NCI-H510A (cell line): ENCODE results near the gene IMPA2.
"Not testable (repeated sequence)": the region's sequence is repeated elsewhere in the genome, so short reads cannot be mapped to it uniquely, and the experiment has no call there.

ENCODE experiments used
- DNase-seq: peaks from one replicate; lab custom pipeline; 2025; lab: John Stamatoyannopoulos, UW

The IMPA2 gene

DNA sequence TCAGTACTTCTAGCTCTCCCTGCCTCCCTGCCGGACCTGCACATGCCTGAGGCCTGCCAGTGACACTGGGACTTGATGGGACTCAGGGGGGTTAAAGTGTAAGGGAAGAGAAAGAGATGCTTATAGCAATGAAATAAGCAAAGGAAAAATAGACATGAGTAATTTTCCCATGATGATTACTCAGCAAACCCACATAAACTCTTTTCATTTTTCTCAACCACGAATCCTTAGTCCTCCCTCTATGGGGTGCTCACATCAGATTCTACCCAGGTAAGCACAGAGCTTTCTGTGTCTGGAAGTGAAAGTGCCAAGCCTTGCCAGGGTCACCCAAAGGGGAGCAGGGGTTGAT, 67.5 kb downstream of the IMPA2 start:
- no peak for DNase-seq

DNA sequence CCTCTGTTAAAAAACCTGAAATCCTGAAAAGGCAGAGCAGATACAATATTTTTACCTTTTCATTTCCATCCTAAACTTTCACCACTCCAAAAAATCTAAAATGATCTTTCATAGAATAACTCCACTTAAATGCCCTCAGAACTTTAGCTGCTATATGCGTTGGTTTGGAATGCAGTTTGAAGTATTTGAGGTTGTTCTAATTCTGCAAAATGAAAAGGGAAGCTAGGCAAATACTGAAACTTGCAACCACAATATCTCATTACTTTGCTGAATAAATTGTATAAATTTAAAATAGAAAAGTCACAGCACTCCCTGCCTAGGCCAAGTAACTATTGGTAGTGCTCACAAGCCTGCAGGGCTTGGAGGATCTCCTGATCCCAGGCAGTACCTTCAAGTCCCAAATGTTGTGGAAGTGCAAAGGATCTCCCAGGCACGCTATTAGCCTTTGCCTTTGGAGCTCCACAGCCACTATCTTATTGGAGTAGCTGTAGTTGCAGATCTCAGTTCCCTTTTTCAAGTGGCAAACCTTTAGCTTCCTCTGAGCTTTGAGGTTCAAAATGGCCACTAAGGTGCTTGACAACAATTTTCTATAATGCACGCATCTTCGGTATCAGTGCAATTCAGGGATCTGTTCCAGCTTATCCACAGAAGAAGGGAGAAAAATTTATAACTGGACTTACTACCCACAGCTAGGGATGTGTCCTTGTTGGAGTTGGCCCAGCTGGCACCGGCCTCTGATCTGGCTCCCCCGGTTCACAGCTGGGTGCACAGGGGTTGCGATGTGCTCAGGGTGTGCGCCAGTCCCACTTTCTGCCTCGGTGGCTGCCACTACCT, 68.9 kb downstream of the IMPA2 start:
- DNase-seq, result no peak

DNA sequence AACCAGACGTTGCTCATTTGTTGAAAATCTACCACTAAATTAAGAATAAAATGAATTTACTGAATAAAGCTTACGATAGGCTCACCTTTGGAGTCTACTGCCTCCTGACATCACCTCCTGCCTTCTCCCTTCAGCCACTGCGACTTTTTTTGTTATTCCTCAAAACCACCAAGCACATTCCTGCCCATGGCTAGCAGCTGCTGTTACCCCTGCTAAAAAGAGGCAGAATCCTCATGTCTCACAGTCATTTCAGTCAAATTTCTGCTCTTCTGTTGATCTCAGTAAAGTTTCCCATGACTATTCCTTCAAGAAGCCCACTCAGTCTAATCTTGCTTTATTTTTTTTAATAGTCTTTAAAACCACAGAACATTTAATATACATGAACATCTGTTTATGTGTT, 71.6 kb downstream of the IMPA2 start:
- DNase-seq, result no peak

DNA sequence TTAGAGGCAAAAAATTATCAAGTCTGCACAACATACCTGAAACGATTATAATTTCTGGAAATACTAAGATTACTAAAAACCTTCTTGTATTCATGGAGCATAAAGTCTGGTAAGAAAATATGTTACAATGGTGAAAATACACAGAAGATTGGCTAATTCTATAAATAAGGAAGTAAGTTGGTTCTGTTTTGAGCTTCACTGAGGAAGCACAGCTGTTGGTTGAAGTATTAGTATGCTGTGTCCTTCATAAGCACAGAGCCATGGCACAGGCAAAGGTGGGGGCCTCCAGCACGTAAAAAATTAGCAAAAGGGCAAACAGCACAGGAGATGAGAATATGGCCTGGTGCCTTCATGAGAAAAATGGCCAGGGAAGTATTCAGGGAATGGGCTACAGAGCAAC, 72.0 kb downstream of the IMPA2 start:
- DNase-seq, result no peak

DNA sequence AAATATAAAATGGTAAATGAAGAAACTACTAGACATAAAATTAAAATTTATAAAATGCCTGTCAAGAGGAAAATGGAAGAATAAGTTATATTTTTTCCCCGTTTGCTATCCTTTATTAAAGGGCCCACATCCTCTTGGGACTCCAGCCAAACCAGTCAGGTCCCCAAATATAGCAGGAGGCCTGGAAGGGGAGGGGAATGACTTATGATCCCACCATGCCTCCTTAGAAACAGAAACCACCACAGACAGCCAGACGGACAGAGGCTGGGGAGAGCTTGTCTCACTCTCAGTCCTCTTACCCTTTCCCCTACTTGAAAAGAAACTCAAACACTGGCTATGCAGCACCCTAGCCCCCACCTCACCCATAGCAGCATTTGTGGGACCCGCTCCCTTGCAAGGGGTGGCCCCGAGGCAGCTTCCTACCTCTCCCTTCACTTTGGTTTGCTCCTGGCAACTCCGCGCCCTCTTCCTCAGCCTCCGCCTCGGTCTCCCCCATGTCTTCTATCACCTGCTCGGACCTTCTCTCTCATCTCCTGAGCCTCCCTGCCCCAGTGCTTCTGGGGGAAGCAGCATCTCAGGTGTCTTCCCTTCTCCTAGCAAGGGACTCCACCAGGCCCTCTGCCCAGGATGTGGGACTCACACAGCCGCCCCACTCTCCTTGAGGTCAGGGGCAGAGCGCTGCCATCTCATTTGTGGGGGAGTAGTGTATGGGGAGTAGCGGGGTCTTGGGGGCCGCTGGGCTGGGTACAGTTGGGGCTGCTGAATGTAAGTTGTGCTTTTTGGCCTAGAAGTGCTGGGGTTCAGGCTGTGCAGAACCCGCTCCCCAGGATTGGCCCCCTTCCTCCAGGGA, 75.0 kb downstream of the IMPA2 start:
- no peak for DNase-seq

DNA sequence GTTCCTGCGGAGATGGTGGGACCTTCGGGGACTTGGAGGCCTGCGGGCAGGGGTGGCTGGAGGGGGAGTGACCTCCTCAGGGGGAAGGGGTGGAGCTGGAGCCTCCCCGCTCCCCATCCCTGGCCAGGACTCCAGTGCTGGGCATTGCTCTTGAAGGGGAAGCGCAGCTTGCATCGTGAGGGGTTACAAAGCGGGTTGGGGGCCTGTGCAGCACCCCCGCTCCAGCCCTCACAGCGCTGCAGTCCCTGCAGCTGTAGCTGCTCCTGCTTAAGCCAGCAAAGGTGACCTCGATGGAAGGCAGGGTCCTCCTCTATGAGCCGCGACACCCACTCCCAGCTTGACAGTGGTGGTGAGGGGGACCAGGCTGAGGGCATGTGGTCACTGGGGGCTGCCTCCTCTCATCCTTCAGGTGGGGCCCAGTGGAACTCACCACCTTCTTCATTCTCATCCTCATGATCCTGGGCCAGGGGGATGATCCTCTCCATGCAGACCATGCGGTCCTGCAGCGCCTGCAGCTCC, 75.6 kb downstream of the IMPA2 start:
- no peak for DNase-seq

DNA sequence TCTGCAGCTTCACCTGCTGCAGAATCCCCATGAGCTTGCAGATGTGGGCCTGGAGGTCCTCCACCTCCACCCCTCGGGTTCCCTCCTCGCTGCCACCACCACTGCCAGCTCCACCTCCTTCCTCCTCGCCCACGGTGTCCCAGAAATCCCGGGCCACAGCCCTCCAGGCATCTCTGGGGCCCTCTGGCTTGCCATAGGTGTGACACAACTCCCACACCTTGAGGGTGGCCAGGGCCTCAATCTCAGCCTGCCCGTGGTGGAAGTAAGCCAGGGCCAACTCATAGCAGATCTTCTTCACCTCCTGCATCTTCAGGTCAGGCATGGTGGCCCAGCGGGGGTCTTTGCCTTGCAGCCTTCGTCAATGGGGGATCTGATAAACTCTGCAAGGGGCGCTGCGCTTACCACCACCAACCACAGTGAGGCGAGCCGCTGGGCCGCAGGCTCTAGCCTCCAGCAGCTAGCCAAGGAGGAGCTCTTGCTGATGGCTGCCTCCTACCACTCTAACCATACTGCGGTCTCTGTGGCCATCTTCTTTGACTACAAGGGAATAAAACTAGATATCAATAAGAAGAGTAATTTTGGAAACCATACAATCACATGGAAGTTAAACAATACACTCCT, 76.2 kb downstream of the IMPA2 start:
- no peak for DNase-seq

DNA sequence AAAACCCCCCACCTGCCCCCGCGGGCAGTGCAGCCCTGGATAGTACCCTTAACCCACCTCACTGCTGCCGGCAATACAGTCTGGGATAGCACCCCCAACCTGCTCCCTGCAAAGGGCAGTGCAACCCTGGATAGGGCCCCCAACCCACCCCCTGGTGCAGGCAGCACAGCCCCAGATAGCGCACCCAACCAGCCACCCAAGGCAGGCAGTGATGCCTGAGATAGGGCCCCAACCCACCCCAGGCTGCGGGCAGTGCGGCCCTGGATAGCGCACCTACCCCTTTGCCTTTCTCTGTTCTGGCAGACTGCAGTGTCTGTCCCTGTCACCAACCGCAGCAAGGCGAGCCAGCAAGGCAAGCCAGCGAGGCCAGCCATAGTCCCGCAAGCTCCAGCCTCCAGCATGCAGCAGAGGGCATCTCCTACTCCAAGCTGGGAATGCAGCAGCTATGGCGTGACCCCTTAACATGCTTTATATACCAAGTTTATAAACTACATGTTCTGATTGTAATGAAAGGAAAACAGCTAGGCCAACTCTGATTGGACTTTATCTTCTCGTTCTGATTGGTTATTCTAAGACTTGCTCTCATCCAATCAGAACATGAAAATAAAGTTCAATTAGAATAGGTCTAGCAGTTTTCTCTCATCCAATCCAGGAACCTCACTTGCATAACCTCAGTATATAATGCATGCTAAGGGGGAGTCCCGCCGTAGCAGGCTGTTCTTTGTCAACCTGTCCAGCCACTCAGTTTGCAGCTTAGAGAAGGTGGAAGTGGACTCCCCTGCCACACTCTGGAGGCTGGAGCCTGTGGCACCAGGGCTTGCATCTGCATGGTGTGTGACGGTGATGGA, 78.3 kb downstream of the IMPA2 start:
- no peak for DNase-seq

DNA sequence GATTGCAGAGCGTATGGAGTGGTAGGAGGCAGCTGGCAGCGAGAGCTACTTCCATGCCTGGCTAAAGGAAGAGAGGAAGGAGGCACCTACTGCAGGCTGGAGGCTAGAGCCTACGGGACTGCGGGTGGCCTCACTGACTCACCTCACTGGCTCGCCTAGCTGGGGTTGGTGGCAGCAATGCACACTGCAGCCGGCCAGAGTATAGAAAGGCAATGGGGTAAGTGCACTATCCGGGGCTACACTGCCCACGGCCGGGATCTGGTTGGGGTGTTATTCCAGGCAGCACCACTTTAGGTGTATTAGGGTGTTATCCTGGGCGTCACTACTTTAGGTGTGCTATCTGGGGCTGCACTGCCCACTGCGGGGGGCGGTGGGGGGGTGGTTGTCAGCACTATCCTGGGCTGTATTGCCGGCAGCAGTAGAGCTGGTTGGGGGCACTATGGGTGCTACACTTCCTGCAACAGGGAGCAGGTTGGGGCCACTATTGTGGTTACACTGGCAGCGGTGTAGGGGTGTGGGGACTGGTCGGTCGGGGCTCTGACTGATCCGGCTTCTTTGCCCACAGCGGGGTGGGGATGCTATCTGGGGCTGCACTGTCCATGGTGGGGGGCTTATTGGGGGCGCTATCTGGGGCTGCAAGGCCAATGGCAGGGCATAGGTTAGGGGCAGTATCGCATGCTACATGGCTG, 79.0 kb downstream of the IMPA2 start:
- no peak for DNase-seq

DNA sequence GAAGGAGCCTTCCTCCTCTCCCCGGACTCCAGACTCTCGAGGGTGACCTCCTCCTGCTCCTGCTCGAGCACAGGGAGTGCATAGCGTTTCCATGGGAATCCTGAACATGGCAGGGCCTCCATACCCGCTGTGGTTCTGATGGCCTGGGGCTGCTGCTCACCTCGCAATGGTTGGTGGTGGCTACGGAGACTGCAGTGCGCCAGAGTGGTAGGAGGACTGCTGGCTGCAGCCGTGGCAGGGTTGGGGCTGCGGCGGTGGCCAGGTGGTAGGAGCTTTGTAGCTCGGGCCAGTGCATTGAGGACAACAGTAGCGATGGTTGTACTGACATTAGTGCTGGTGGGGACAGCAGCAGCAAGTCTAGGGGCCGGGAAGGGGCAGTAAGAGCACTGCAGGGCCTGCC, 80.4 kb downstream of the IMPA2 start:
- DNase-seq, result no peak

DNA sequence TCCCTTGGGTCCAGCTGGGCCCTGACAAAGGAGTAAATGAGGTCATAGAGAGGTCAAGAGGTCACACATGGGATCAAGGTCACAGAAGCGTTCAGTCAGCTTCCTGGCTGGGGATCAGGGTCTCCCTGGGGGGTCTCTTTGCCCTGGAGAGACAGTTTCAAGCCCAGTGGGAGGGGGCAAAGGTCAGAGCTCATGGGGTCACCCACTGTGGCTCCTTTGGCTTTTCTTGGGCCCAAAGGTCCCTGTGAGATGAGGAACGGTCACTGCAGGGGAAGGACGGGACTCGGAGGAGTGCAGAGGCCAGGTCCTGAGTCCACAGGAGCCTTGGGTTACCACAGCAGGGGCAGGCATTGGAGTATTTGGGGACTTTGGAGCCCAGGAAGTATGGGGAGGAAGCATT, 81.7 kb downstream of the IMPA2 start:
- DNase-seq, result no peak

DNA sequence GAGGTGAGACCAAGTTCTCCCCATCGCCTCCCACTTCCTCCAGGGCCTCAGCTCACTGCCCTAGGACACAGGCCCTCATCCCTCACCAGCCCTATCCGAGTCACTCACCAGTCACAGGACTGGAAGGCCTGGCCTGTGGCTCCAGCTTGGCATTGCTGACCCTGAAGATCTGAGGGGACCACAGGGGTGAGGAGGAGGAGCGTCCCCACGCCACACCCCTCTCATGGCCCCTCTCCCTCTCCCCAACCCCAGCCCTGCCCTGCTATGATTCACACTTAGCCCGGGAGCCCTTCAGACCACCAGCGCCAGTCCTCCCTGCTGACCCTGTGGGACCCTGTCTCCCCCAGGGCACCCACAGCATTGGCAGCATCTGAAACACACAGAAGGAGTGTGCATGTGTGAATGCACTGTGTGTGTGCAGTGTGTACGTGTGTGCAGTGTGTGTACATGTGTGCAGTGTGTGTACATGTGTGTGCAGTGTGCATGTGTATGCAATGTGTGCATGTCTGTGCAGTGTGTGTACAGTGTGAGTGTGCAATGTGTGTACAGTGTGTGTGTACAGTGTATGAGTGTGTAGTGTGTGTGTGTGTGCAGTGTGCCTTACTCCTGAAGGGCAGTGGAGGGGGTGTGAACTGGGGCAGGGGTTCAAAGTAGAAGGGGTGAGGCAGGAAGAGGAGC, 82.9 kb downstream of the IMPA2 start:
- no peak for DNase-seq

DNA sequence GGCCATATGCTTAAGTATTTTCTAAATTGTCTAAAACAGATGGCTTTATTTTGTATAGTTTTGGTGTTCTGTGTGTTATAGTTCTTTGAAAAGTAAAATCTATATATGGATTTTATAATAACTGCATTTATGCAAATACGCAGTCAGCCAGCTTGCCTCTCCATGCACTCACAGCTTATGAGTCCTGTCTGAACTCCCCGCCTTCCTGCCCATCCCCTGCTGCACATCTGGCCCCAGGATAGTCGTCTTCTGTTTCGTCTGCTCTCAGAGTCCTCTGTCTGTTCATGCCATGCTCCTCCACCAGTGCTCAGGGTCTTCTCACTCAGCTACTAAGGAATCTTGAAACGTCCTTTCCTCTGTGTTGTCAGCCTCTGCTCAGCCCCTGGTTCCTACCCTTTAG, 84.1 kb downstream of the IMPA2 start:
- DNase-seq, result no peak

DNA sequence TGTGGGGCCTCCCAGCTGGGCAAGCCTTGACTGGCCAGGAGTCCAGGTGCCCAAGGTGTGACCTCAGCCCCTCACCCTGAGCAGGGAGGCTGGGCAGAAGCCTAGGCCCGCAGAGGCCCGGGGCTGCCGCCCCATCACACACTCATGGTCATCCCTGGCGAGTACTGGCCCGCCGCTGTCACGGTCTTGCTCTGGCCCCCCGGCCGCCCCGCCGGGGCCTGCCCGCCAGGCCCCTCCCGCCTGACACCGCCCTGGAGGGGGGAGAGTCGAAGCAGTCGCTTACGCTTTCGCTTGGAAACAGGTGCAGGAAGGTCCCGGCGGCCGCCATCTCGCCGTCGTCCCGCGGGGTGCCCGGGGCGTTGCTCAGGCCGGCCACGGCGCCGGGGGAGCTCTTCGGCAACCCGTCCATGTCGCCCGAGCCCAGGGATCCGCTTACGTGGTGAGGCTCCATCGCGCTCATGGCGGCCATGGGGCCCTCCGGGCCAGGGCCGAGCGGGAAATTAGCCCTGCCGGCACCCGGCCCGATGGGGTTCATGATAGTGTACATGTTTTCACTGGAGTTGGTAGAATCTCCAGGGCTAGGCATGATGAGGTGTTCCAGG, 85.7 kb downstream of the IMPA2 start:
- no peak for DNase-seq

DNA sequence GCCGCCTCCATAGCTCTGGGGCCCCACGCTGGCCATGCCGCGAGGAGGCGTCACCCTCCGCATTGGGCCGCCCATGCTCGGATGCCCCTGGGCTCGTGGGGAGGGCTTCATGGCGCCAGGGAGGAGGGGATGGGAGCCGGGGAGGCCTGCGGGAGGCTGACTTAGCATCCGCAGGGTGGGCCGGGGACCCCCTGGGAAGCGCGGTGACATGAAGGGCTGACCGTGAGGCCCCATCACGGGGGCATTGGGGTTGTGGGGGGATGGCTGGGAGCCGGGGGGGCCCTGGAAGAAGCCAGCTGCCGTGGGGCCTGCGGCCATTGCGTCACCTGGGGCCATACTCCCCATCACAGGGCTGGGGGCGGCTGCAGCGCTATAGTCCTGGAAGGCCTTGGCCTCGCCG, 86.4 kb downstream of the IMPA2 start:
- no peak for DNase-seq

DNA sequence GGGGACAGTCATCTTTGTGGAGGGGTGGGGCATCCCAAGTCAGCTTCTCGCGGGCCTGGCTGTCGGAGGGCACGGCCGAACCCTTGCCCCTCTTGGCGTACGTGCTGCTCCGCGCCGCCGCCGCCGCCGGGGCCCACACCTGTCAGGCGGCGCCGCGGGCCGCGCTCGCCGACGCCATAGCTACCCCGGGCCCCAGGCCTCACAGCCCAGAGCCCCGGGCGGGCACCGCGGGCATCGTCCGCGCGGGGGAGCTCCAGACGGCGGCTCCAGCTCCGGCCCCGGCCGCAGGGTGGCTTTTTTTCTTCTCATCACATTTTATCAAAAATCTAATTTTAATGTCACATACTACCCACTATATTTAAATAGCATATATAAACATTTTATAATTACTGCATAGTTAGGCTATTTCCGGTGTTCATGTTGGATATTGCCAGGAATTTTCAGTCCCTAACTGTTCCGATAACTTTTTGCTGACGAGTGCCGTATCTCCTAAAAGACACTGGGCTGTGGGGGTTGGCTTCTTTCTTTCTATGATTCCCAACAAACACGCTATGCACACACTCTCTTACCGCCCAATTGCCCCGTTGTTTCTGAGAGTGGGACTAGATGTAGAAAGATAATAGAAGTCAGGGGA, 87.1 kb downstream of the IMPA2 start:
- DNase-seq, result not testable (repeated sequence)

DNA sequence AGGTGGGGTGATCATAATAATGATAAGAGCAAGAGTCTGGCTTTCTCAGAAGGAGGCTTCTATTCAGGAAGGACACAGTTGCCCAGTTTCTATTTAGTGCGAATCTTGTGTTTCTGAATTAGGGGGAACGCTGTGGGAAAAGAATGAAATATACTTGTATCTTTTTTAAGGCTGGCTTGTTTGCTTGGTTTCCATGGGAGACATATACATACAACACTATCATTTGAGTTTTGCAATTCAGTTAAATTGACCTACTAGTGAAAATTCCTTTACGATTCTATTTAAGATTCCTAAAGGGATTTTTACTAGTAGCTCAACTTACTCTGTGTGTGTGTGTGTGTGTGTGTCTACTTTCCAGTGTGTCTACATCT, 87.6 kb downstream of the IMPA2 start:
- DNase-seq, result no peak

DNA sequence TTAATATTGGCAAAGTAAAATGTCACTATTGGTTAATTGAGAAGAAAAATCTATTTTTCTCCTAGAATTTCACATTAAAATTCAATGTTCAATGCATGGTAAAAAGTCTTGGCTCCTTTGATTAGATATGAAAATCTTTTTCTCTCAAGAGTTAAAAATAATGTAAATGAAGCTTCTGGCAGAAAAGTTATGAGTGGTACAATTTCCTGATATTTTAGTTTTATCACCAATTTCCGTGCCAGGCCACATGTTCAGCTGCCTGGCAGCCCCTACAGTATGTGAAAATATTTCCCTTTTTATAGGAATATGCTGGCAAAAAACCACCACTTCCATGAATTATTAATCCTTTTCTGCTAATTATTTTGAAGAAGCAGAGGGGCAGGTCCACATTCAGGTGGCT, 89.8 kb downstream of the IMPA2 start:
- DNase-seq, result not testable (repeated sequence)

DNA sequence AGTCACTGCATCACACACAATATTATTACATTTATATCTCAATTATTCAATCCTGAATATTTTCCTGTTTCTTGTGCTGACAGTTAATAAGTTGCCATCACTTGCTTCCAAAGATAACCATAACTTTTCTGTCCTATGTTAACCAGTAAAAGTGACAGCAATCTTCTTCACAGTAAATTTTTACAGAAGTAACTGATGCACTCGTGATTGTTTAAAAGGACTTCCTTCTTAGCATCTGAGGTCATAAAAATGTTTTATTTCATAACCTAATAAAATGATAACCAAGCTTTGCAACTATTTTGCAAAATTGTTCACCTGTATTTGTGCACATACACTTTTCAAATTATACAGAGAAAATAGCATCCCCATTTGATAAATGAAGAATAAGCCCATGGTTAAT, 91.7 kb downstream of the IMPA2 start:
- no peak for DNase-seq

DNA sequence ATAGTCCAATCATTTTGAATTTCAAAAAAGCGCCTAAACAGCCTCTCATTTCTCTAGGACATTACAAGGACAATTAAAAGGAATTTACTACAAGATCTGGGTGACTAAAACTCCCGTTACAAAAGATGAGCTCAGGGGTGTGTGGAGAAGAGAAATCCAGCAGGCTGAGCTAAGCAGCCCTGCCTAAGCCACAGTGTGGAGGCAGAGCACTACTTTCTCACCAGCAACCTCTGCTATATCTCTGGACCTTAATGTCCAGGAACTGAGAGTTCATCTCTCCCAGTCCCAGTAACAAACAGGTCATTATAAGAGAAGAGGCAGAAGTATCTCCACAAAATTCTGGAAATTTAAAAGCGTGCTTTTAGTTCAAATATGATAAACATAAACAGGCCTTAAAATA, 93.4 kb downstream of the IMPA2 start:
- DNase-seq, result no peak
